MM.1S (cell line): ENCODE data around the gene ELP4.
"Not testable (repeated sequence)": the region's sequence is repeated elsewhere in the genome, so short reads cannot be mapped to it uniquely, and the experiment has no call there.

Source experiments
- CTCF ChIP-seq: fragments of 300-600 bp; sonication (generic); IDR thresholded peaks from 2 replicates; pipeline ENCODE4 v1.5.1; 2016; ENCODE audit warnings: antibody characterized with exemption, low read length, mixed read lengths
- EZH2 ChIP-seq: fragments of 300-600 bp; sonication (generic); optimal IDR thresholded peaks from 2 replicates; pipeline ENCODE3; 2017; ENCODE audit warnings: low read depth, mild to moderate bottlenecking, antibody characterized with exemption, low read length, mixed read lengths

GRCh38 chr11:31740731-31741368 lies 231.3 kb downstream of the ELP4 start:
- not testable (repeated sequence) for TF ChIP-seq CTCF, EZH2
